H9 (cell line): ENCODE measurements around the gene DNAJB6. TPM values are rescaled to one million over a fixed set of nuclear protein-coding genes. Genes with fewer than 3 reads are reported as not detected.
A peak's percentile ranks its signal among the peaks of the same experiment; 100 is the strongest.

Source experiments
- DNase-seq: peaks from one replicate; pipeline ENCODE4 v3.0.0-alpha.2; 2017
- H2AFZ ChIP-seq: one replicate; pipeline ENCODE4 v1.6.1; 2013; ENCODE audit warnings: mild to moderate bottlenecking, low read length, control low read depth, moderate library complexity
- H2AK5ac ChIP-seq: 2 replicates; pipeline ENCODE4 v1.6.1; 2013; ENCODE audit warnings: low read length, control low read depth, mixed read lengths; ENCODE audit not compliant: insufficient read length
- H2BK120ac ChIP-seq: one replicate; pipeline ENCODE4 v1.6.1; 2013; ENCODE audit warnings: low read depth, mild to moderate bottlenecking, low read length, control low read depth, inconsistent platforms; ENCODE audit not compliant: poor library complexity, severe bottlenecking
- H2BK12ac ChIP-seq: 2 replicates; pipeline ENCODE4 v1.6.1; 2013; ENCODE audit warnings: low read length, control low read depth, mixed read lengths, low read depth; ENCODE audit not compliant: insufficient read length
- H2BK15ac ChIP-seq: 2 replicates; pipeline ENCODE4 v1.6.1; 2013; ENCODE audit warnings: low read depth, low read length, control low read depth
- H2BK20ac ChIP-seq: one replicate; pipeline ENCODE4 v1.6.1; 2013; ENCODE audit warnings: low read depth, mild to moderate bottlenecking, low read length, control low read depth, inconsistent platforms; ENCODE audit not compliant: poor library complexity, severe bottlenecking
- H2BK5ac ChIP-seq: 2 replicates; pipeline ENCODE4 v1.6.1; 2013; ENCODE audit warnings: low read length, control low read depth, mixed read lengths; ENCODE audit not compliant: insufficient read length
- H3K14ac ChIP-seq: 2 replicates; pipeline ENCODE4 v1.6.1; 2013; ENCODE audit warnings: low read length, control low read depth; ENCODE audit not compliant: insufficient read depth
- H3K18ac ChIP-seq: 2 replicates; pipeline ENCODE4 v1.6.1; 2013; ENCODE audit warnings: low read depth, mild to moderate bottlenecking, mixed read lengths, low read length, control low read depth; ENCODE audit not compliant: insufficient read length
- H3K23ac ChIP-seq: 2 replicates; pipeline ENCODE4 v1.6.1; 2013; ENCODE audit warnings: low read length, control low read depth, mixed read lengths, low read depth; ENCODE audit not compliant: insufficient read length
- H3K23me2 ChIP-seq: 2 replicates; pipeline ENCODE4 v1.6.1; 2013; ENCODE audit warnings: low read depth, mild to moderate bottlenecking, mixed read lengths, low read length, control low read depth; ENCODE audit not compliant: insufficient read length, poor library complexity, severe bottlenecking
- H3K27ac ChIP-seq: 2 replicates; pipeline ENCODE4 v1.5.1; 2013; ENCODE audit warnings: low read length, control low read depth, mixed read lengths, low read depth; ENCODE audit not compliant: insufficient read length
- H3K27me3 ChIP-seq: 2 replicates; pipeline ENCODE4 v1.6.1; 2013; ENCODE audit warnings: low read length, control low read depth, inconsistent platforms; ENCODE audit not compliant: insufficient read depth
- H3K4ac ChIP-seq: 2 replicates; pipeline ENCODE4 v1.6.1; 2013; ENCODE audit warnings: low read depth, mild to moderate bottlenecking, control low read depth, inconsistent platforms, low read length, moderate library complexity
- H3K4me1 ChIP-seq: 2 replicates; pipeline ENCODE4 v1.6.1; 2013; ENCODE audit warnings: low read length, control low read depth, inconsistent platforms; ENCODE audit not compliant: insufficient read depth
- H3K4me2 ChIP-seq: 2 replicates; pipeline ENCODE4 v1.6.1; 2013; ENCODE audit warnings: low read length, control low read depth, mixed read lengths; ENCODE audit not compliant: insufficient read length, insufficient read depth
- H3K56ac ChIP-seq: 2 replicates; pipeline ENCODE4 v1.6.1; 2013; ENCODE audit warnings: low read depth, mild to moderate bottlenecking, mixed read lengths, low read length, control low read depth; ENCODE audit not compliant: insufficient read length
- H3K79me1 ChIP-seq: 2 replicates; pipeline ENCODE4 v1.6.1; 2013; ENCODE audit warnings: low read depth, mild to moderate bottlenecking, moderate library complexity, low read length, control low read depth, inconsistent platforms; ENCODE audit not compliant: insufficient read depth, poor library complexity, severe bottlenecking
- H3K79me2 ChIP-seq: 2 replicates; pipeline ENCODE4 v1.6.1; 2013; ENCODE audit warnings: low read length, control low read depth, inconsistent platforms; ENCODE audit not compliant: insufficient read depth
- H3K9ac ChIP-seq: 2 replicates; pipeline ENCODE4 v1.6.1; 2013; ENCODE audit warnings: low read length, control low read depth, mixed read lengths; ENCODE audit not compliant: insufficient read length; ENCODE audit errors: extremely low read depth
- H3K9me3 ChIP-seq: one replicate; pipeline ENCODE4 v1.6.1; 2013; ENCODE audit warnings: low read depth, low read length, inconsistent platforms; ENCODE audit not compliant: control insufficient read depth
- H3T11ph ChIP-seq: one replicate; pipeline ENCODE4 v1.6.1; 2013; ENCODE audit warnings: mild to moderate bottlenecking, low read length, control low read depth, inconsistent platforms
- H4K20me1 ChIP-seq: one replicate; pipeline ENCODE4 v1.6.1; 2013; ENCODE audit not compliant: control insufficient read depth, insufficient read length, insufficient read depth
- H4K5ac ChIP-seq: 2 replicates; pipeline ENCODE4 v1.6.1; 2013; ENCODE audit warnings: low read depth, mild to moderate bottlenecking, mixed read lengths, low read length, control low read depth; ENCODE audit not compliant: insufficient read length
- H4K8ac ChIP-seq: replicated peaks from 2 replicates; pipeline ENCODE4 v1.6.1; 2013; ENCODE audit warnings: low read length, control low read depth, mixed read lengths, low read depth; ENCODE audit not compliant: insufficient read length
- H4K91ac ChIP-seq: 2 replicates; pipeline ENCODE4 v1.6.1; 2013; ENCODE audit warnings: low read depth, mild to moderate bottlenecking, moderate library complexity, mixed read lengths, low read length, control low read depth; ENCODE audit not compliant: insufficient read length
- H3K27ac Mint-ChIP-seq, 3 experiments: 2 replicates in 2 of 3; 3 replicates in 1 of 3; pipeline ENCODE4 v1.8.0; 2020 to 2021; ENCODE audit warnings: mixed read lengths in 3 of 3, mild to moderate bottlenecking in 1 of 3, moderate library complexity in 1 of 3
- H3K27me3 Mint-ChIP-seq: 2 replicates; pipeline ENCODE4 v1.8.0; 2021; ENCODE audit warnings: low read depth, mild to moderate bottlenecking, moderate library complexity, mixed read lengths
- H3K36me3 Mint-ChIP-seq, 3 experiments: 2 replicates in 2 of 3; 3 replicates in 1 of 3; pipeline ENCODE4 v1.8.0; 2020 to 2021; ENCODE audit warnings: low read depth in 3 of 3, mixed read lengths in 3 of 3; ENCODE audit not compliant: insufficient read depth in 1 of 3
- H3K4me1 Mint-ChIP-seq, 2 experiments: 2 replicates each; pipeline ENCODE4 v1.8.0; 2020; ENCODE audit warnings: mixed read lengths in 2 of 2
- H3K4me3 Mint-ChIP-seq, 2 experiments: 2 replicates in 1 of 2; 3 replicates in 1 of 2; pipeline ENCODE4 v1.8.0; 2020 to 2021; ENCODE audit warnings: mild to moderate bottlenecking in 2 of 2, mixed read lengths in 2 of 2, moderate library complexity in 1 of 2
- H3K9me3 Mint-ChIP-seq, 2 experiments: 2 replicates in 1 of 2; 3 replicates in 1 of 2; pipeline ENCODE4 v1.8.0; 2020; ENCODE audit warnings: mild to moderate bottlenecking in 2 of 2, mixed read lengths in 2 of 2, moderate library complexity in 1 of 2
- CTCF ChIP-seq: fragments of 200-600 bp; sonication (generic); conservative IDR thresholded peaks from 3 replicates; pipeline ENCODE4 v1.8.0; 2021; ENCODE audit warnings: antibody characterized with exemption, mild to moderate bottlenecking
- WGBS: extraction: QIAGEN DNeasy Blood & Tissue Kit; methylation state at CpG from one replicate; pipeline ENCODE4 v1.1.7; 2013; ENCODE audit warnings: missing lambda C conversion rate, low lambda C conversion rate, mixed read lengths; ENCODE audit not compliant: insufficient read length; ENCODE audit errors: extremely low coverage; 5-methylcytosine and 5-hydroxymethylcytosine counted together
- total RNA-seq: library from RNA; stranded (reverse); gene quantifications from 2 replicates; pipeline ENCODE4 v1.2.1, GENCODE V29; 2021

DNAJB6 gene
- total RNA-seq, 1 experiment from 2014 or later = 215 TPM

GRCh38 chr7:157394246-157395191 is 57.7 kb downstream of the DNAJB6 start:
- Histone ChIP-seq H2AK5ac (no peak overlapping the region), H3K56ac (no peak overlapping the region), H4K5ac (no peak overlapping the region), H4K20me1 (no peaks in the 10 kb centered on the region), H3K27me3 (no peaks in the 10 kb centered on the region), H2BK120ac (no peak overlapping the region), H3K4me1 (no peaks in the 10 kb centered on the region), H3K27ac (no peak overlapping the region), H4K8ac (no peak overlapping the region), H3K14ac (no peak overlapping the region), H3K23ac (no peak overlapping the region), H3K79me1 (no peaks in the 10 kb centered on the region), H3K4me2 (no peak overlapping the region), H2BK15ac (no peak overlapping the region), H3K9me3 (no peaks in the 10 kb centered on the region), H2BK20ac (no peak overlapping the region), H4K91ac (no peak overlapping the region), H3K23me2 (no peaks in the 10 kb centered on the region), H3K9ac (no peak overlapping the region), H3T11ph (no peak overlapping the region), H3K79me2 (peaks cover 16% of the 10 kb centered on the region; the same call in 1 of the 2 replicates), H2BK5ac (no peak overlapping the region), H3K18ac (no peak overlapping the region), H2AFZ (no peak overlapping the region), H3K4ac (no peak overlapping the region), H2BK12ac (no peak overlapping the region)
- Mint-ChIP-seq H3K9me3 (no peaks in the 10 kb centered on the region), H3K27me3 (no peaks in the 10 kb centered on the region), H3K4me1 (peaks cover 11 to 12% of the 10 kb centered on the region in 2 experiments; a peak in 3 of 4 replicates), H3K27ac (peak overlapping the region in 1 of 3 experiments; percentile 85; a peak in 3 of 7 replicates), H3K36me3 (peaks cover 31 to 60% (median 48%) of the 10 kb centered on the region in 3 experiments), H3K4me3 (no peak overlapping the region)
- DNase-seq = no peak
- no CpG with 5 or more reads among the region's 20 CpGs for WGBS
- TF ChIP-seq CTCF = no peak
